Activated CD8-positive, alpha-beta memory T cell treated with anti-CD3 and anti-CD28 coated beads, Interleukin-2, amount 50 U/mL, for 4 hours (primary cell): ENCODE results near the gene SCART1.
"Not testable (repeated sequence)": the region's sequence is repeated elsewhere in the genome, so short reads cannot be mapped to it uniquely, and the experiment has no call there.

Source experiments
- DNase-seq: peaks from one replicate; pipeline ENCODE4 v3.0.0-alpha.2; 2020

Gene SCART1

GRCh38 chr10:133438711-133439273 is 15.0 kb upstream of the SCART1 start:
- DNase-seq, result no peak

- DNase-seq, result no peak
Measured at GRCh38 chr10:133439517-133440461, 14.0 kb upstream of the SCART1 start.

GRCh38 chr10:133440633-133441285 is 13.0 kb upstream of the SCART1 start:
- DNase-seq, result no peak

- not testable (repeated sequence) for DNase-seq
Measured at GRCh38 chr10:133441356-133441755, 12.4 kb upstream of the SCART1 start.

- no peak for DNase-seq
Measured at GRCh38 chr10:133441780-133442179, 12.0 kb upstream of the SCART1 start.

- peak; percentile 17 for DNase-seq
Measured at GRCh38 chr10:133442191-133442966, 11.4 kb upstream of the SCART1 start.

- peak; percentile 13 for DNase-seq
Measured at GRCh38 chr10:133442967-133443924, 10.5 kb upstream of the SCART1 start.

GRCh38 chr10:133444342-133445267 is 9.1 kb upstream of the SCART1 start:
- no peak for DNase-seq

- peak; percentile 12 for DNase-seq
Measured at GRCh38 chr10:133445268-133445732, 8.4 kb upstream of the SCART1 start.

- no peak for DNase-seq
Measured at GRCh38 chr10:133445751-133446708, 7.7 kb upstream of the SCART1 start.

GRCh38 chr10:133446979-133447378 is 6.8 kb upstream of the SCART1 start:
- no peak for DNase-seq

GRCh38 chr10:133448120-133448519 is 5.6 kb upstream of the SCART1 start:
- DNase-seq, result no peak

- DNase-seq, result no peak
Measured at GRCh38 chr10:133451346-133451745, 2.4 kb upstream of the SCART1 start.

- no peak for DNase-seq
Measured at GRCh38 chr10:133452453-133452852, 1.3 kb upstream of the SCART1 start.

- no peak for DNase-seq
Measured at GRCh38 chr10:133454204-133454893, 604 bp downstream of the SCART1 start.

- DNase-seq, result no peak
Measured at GRCh38 chr10:133455196-133455595, 1.5 kb downstream of the SCART1 start.

GRCh38 chr10:133455611-133456031 is 1.9 kb downstream of the SCART1 start:
- no peak for DNase-seq
